ENCODE measurements around the gene CREB5. TPM values are rescaled to one million over a fixed set of nuclear protein-coding genes. Genes with fewer than 3 reads are reported as not detected.

The CREB5 gene
- total and polyA plus RNA-seq, 2 donors (not counting 3 experiments of a cell fraction or from before 2014, with no cell fraction given): 19.6 to 28.4 TPM

DNA sequence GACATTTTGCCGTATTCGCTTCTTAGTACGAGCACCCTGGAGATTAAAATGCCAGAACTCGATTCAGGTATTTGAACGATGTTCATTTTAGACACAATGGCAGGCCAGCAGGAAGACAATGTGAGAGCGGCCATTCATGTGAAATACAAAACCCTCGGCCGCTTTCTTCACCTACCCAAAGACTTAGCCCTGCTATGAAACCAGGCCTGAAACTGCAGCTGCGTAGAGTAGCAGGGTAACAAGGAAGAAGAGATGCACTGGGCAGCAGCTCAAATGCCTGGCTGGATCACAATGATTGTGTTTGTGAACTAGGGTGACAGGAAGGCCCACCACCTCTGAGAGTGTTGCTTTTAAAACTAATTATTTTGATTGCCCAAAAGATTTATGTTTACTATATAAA lies 311.0 kb downstream of the CREB5 start:
- Histone ChIP-seq H3K4me1 (ENCODE audit: control insufficient read depth, extremely low read depth, insufficient read depth, low read length) (peaks cover 2% of the 10 kb centered on the region), H3K4me2 (ENCODE audit: insufficient read depth, low read length) (no peak overlapping the region), H3K79me2 (ENCODE audit: control insufficient read depth, insufficient read depth, low read length) (no peaks in the 10 kb centered on the region), H3K9me1 (replicated peaks; ENCODE audit: control insufficient read depth, extremely low read depth, insufficient read depth, low read length) (no peaks in the 10 kb centered on the region), H3K36me3 (ENCODE audit: control insufficient read depth in 2 of 2, extremely low read depth in 1 of 2, insufficient read depth in 2 of 2, low read length in 2 of 2) (peaks cover 0 to 3% of the 10 kb centered on the region in 2 experiments), H3K4me3 (replicated peaks in 1 of 3; ENCODE audit: insufficient read depth in 1 of 3, low read depth in 1 of 3, low read length in 3 of 3) (no peak overlapping the region), H2AFZ (ENCODE audit: low read depth, low read length) (no peak overlapping the region), H3K9ac (replicated peaks; ENCODE audit: extremely low read depth, insufficient read depth, low read length) (no peak overlapping the region), H3K9me3 (replicated peaks; ENCODE audit: control insufficient read depth, insufficient read depth, low read length) (no peaks in the 10 kb centered on the region), H4K20me1 (replicated peaks; ENCODE audit: control insufficient read depth, extremely low read depth, insufficient read depth, low read length) (peaks cover 3% of the 10 kb centered on the region), H3K27ac (ENCODE audit: insufficient read depth, low read depth, low read length) (no peak overlapping the region), H3K27me3 (ENCODE audit: control insufficient read depth in 2 of 2, insufficient read depth in 2 of 2, low read length in 2 of 2) (no peaks in the 10 kb centered on the region)
- ChIA-PET CTCF (interaction anchor here (0.8 kb wide), 1 partner anchor 97 kb away, joined by 3 read pairs; no protein-coding TSS in a partner anchor), POLR2A (no interaction called here)
- no peak for DNase-seq (ENCODE audit: low read depth, low spot score)
- FAIRE-seq: no peak
- dilution Hi-C loops (cut with MboI; ENCODE audit: extremely low pct_ligation_motif_present, low sequenced_read_pairs): no loop called here
- intact Hi-C loops (cut with micrococcal nuclease): no loop called here
- TF ChIP-seq, protein P1, sequence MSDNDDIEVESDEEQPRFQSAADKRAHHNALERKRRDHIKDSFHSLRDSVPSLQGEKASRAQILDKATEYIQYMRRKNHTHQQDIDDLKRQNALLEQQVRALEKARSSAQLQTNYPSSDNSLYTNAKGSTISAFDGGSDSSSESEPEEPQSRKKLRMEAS (IDR thresholded peaks at IDR 0.05; ENCODE audit: insufficient read depth, insufficient read length): no peak
- TF ChIP-seq EZH2 (IDR thresholded peaks at IDR 0.05; ENCODE audit: borderline replicate concordance, low read depth, low read length, severe bottlenecking) (no peak), POLR2A (IDR thresholded peaks at IDR 0.05; ENCODE audit: low read depth, low read length) (no peak)
- no TSS peak for BruUV-seq (replicated peaks)

DNA sequence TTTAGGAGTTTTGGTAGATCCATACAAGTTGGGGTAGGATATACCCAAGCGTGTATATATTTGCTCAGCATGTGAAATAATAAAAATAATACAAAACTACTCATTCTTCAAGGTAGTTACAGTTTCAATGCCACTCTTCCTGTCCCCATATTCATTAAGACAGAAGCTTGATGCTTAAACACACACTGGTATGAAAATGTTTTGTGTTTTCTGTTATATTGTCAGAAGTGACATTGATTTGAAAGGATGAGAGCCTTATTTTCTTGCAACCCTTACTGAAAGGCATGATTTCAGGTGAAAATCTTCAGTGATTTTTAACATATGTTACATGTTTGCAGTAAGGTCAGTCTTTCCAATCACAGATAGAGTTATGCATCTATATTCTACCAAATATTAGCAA lies 312.2 kb downstream of the CREB5 start:
- FAIRE-seq (no peak), DNase-seq (ENCODE audit: low read depth, low spot score) (no peak)
- intact Hi-C loops (cut with micrococcal nuclease) (no loop called here), dilution Hi-C loops (cut with MboI; ENCODE audit: extremely low pct_ligation_motif_present, low sequenced_read_pairs) (no loop called here)
- H3K9me3 ChIP-seq (replicated peaks; ENCODE audit: control insufficient read depth, insufficient read depth, low read length): no peaks in the 10 kb centered on the region
- peaks cover 3% of the 10 kb centered on the region for H4K20me1 ChIP-seq (replicated peaks; ENCODE audit: control insufficient read depth, extremely low read depth, insufficient read depth, low read length)
- no peak overlapping the region for H3K27ac ChIP-seq (ENCODE audit: insufficient read depth, low read depth, low read length)
- no peak overlapping the region for H3K4me3 ChIP-seq (replicated peaks in 1 of 3; ENCODE audit: insufficient read depth in 1 of 3, low read depth in 1 of 3, low read length in 3 of 3)
- POLR2A ChIA-PET: no interaction called here
- TF ChIP-seq, protein P1 (IDR thresholded peaks at IDR 0.05; ENCODE audit: insufficient read depth, insufficient read length): no peak
- TF ChIP-seq, protein P2, sequence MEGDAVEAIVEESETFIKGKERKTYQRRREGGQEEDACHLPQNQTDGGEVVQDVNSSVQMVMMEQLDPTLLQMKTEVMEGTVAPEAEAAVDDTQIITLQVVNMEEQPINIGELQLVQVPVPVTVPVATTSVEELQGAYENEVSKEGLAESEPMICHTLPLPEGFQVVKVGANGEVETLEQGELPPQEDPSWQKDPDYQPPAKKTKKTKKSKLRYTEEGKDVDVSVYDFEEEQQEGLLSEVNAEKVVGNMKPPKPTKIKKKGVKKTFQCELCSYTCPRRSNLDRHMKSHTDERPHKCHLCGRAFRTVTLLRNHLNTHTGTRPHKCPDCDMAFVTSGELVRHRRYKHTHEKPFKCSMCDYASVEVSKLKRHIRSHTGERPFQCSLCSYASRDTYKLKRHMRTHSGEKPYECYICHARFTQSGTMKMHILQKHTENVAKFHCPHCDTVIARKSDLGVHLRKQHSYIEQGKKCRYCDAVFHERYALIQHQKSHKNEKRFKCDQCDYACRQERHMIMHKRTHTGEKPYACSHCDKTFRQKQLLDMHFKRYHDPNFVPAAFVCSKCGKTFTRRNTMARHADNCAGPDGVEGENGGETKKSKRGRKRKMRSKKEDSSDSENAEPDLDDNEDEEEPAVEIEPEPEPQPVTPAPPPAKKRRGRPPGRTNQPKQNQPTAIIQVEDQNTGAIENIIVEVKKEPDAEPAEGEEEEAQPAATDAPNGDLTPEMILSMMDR (IDR thresholded peaks at IDR 0.05; ENCODE audit: extremely low read depth in 1 of 2, insufficient read depth in 1 of 2, low read depth in 1 of 2, low read length in 2 of 2): no peak
- TF ChIP-seq GATA2 (IDR thresholded peaks at IDR 0.05; ENCODE audit: insufficient read depth, insufficient read length, low read depth, low read length) (no peak), POLR2AphosphoS5 (IDR thresholded peaks at IDR 0.05; ENCODE audit: insufficient read depth, low read depth, low read length) (no peak), JUN (IDR thresholded peaks at IDR 0.05; ENCODE audit: borderline replicate concordance, insufficient read depth, insufficient read length, low read depth) (no peak), POLR2A (IDR thresholded peaks at IDR 0.05; ENCODE audit: low read depth, low read length) (no peak), MYC (IDR thresholded peaks at IDR 0.05; ENCODE audit: low read depth, low read length) (no peak), EZH2 (IDR thresholded peaks at IDR 0.05; ENCODE audit: borderline replicate concordance, low read depth, low read length, severe bottlenecking) (no peak), FOS (IDR thresholded peaks at IDR 0.05; ENCODE audit: borderline replicate concordance, insufficient read depth, low read length) (no peak)
- H3K36me3 ChIP-seq (ENCODE audit: control insufficient read depth in 2 of 2, extremely low read depth in 1 of 2, insufficient read depth in 2 of 2, low read length in 2 of 2): peaks cover 0 to 3% of the 10 kb centered on the region in 2 experiments
- H3K27me3 ChIP-seq (ENCODE audit: control insufficient read depth in 2 of 2, insufficient read depth in 2 of 2, low read length in 2 of 2): no peaks in the 10 kb centered on the region
- H2AFZ ChIP-seq (ENCODE audit: low read depth, low read length): no peak overlapping the region
- no peaks in the 10 kb centered on the region for H3K4me1 ChIP-seq (ENCODE audit: control insufficient read depth, extremely low read depth, insufficient read depth, low read length)
- CTCF ChIA-PET: interaction anchor here (1.9 kb wide), 1 partner anchor 15 kb away, joined by 4 read pairs; no protein-coding TSS in a partner anchor
- no peaks in the 10 kb centered on the region for H3K9me1 ChIP-seq (replicated peaks; ENCODE audit: control insufficient read depth, extremely low read depth, insufficient read depth, low read length)
- H3K9ac ChIP-seq (replicated peaks; ENCODE audit: extremely low read depth, insufficient read depth, low read length): no peak overlapping the region
- no TSS peak for BruUV-seq (replicated peaks)
- no peak overlapping the region for H3K4me2 ChIP-seq (ENCODE audit: insufficient read depth, low read length)
- no peaks in the 10 kb centered on the region for H3K79me2 ChIP-seq (ENCODE audit: control insufficient read depth, insufficient read depth, low read length)

Measured in endothelial cell of umbilical vein (primary cell).